Thoracic aorta (tissue), 2 donors: Measurements from ENCODE around the gene NOC4L. TPM values are rescaled to one million over a fixed set of nuclear protein-coding genes. Genes with fewer than 3 reads are reported as not detected.

ENCODE experiments used
- ATAC-seq: fragments of 150-250 bp; one replicate; pipeline ENCODE4 v1.8.0; 2017; ENCODE audit warnings: low read depth; ENCODE audit not compliant: insufficient number of reproducible peaks, low FRiP score
- DNase-seq: peaks from one replicate; pipeline ENCODE4 v3.0.0-alpha.2; 2020; ENCODE audit warnings: low spot score
- H3K27ac ChIP-seq, 2 donors: fragments of 200-600 bp; sonication (generic); 1 replicate in 1 of 2; 2 replicates in 1 of 2; pipeline ENCODE4 v1.5.1; 2016; ENCODE audit warnings: mild to moderate bottlenecking in 2 of 2, moderate library complexity in 2 of 2
- H3K27me3 ChIP-seq: fragments of 200-600 bp; sonication (generic); replicated peaks from 2 replicates; pipeline ENCODE4 v1.6.0; 2016; ENCODE audit warnings: mild to moderate bottlenecking; ENCODE audit not compliant: insufficient read depth
- H3K36me3 ChIP-seq: fragments of 200-600 bp; sonication (generic); one replicate; pipeline ENCODE4 v1.5.1; 2016
- H3K4me1 ChIP-seq, 2 donors: fragments of 200-600 bp; sonication (generic); 1 replicate in 1 of 2; 2 replicates in 1 of 2; pipeline versions ENCODE4 v1.5.1 to v1.6.0; 2016; ENCODE audit warnings: low read depth in 2 of 2, mild to moderate bottlenecking in 1 of 2; ENCODE audit not compliant: control insufficient read depth in 1 of 2
- H3K4me3 ChIP-seq: fragments of 200-600 bp; sonication (generic); 2 replicates; pipeline ENCODE4 v1.5.1; 2016; ENCODE audit warnings: mild to moderate bottlenecking
- H3K9me3 ChIP-seq: fragments of 200-600 bp; sonication (generic); 2 replicates; pipeline ENCODE4 v1.5.1; 2016
- CTCF ChIP-seq: fragments of 200-600 bp; sonication (generic); IDR thresholded peaks from one replicate; pipeline ENCODE4 v1.5.1; 2019; ENCODE audit warnings: antibody characterized with exemption
- total RNA-seq, 2 donors: library from RNA; depleted of rRNA; stranded (reverse); fragments of >200 nt; gene quantifications; one replicate each; pipeline versions ENCODE4 v1.1.0 to v1.2.3, GENCODE V29; 2016

Gene NOC4L
- total RNA-seq, 2 donors from 2014 or later: 5.9 to 8.5 TPM

GRCh38 chr12:132137483-132138125, 6.7 kb upstream of the NOC4L start:
- Histone ChIP-seq H3K27ac (no peak overlapping the region), H3K4me1 (peaks cover 0 to 5% of the 10 kb centered on the region in 2 donors), H3K27me3 (no peaks in the 10 kb centered on the region), H3K4me3 (no peak overlapping the region), H3K9me3 (no peaks in the 10 kb centered on the region), H3K36me3 (peaks cover 38% of the 10 kb centered on the region)
- DNase-seq (no peak), ATAC-seq (no peak)
- TF ChIP-seq CTCF: no peak

GRCh38 chr12:132138941-132139871, 5.1 kb upstream of the NOC4L start:
- no peak for TF ChIP-seq CTCF
- no peak for ATAC-seq
- no peak for DNase-seq

GRCh38 chr12:132139912-132140311, 4.3 kb upstream of the NOC4L start:
- no peak for TF ChIP-seq CTCF
- Histone ChIP-seq H3K36me3 (peaks cover 38% of the 10 kb centered on the region), H3K4me3 (no peak overlapping the region), H3K9me3 (no peaks in the 10 kb centered on the region), H3K4me1 (peaks cover 10 to 18% of the 10 kb centered on the region in 2 donors), H3K27me3 (no peaks in the 10 kb centered on the region), H3K27ac (no peak overlapping the region)
- no peak for ATAC-seq
- no peak for DNase-seq

More at GRCh38 chr12:132138941-132139871, 5.1 kb upstream of the NOC4L start:
- Histone ChIP-seq H3K4me1 (peaks cover 9 to 15% of the 10 kb centered on the region in 2 donors), H3K9me3 (no peaks in the 10 kb centered on the region), H3K36me3 (peaks cover 38% of the 10 kb centered on the region), H3K27me3 (no peaks in the 10 kb centered on the region), H3K4me3 (no peak overlapping the region), H3K27ac (no peak overlapping the region)

GRCh38 chr12:132140501-132140900, 3.8 kb upstream of the NOC4L start:
- Histone ChIP-seq H3K27ac (no peak overlapping the region), H3K27me3 (no peaks in the 10 kb centered on the region), H3K4me1 (peaks cover 14 to 24% of the 10 kb centered on the region in 2 donors), H3K9me3 (no peaks in the 10 kb centered on the region), H3K4me3 (no peak overlapping the region), H3K36me3 (peaks cover 38% of the 10 kb centered on the region)
- no peak for DNase-seq
- ATAC-seq: no peak
- TF ChIP-seq CTCF: no peak
